Stimulated activated CD4-positive, alpha-beta T cell treated with anti-CD3 and anti-CD28 coated beads, Interleukin-12 subunit alpha, Interleukin-12 subunit beta, amount 100 ng/mL, for 48 hours (primary cell): ENCODE data around the gene UBE2C.
"Not testable (repeated sequence)": the region's sequence is repeated elsewhere in the genome, so short reads cannot be mapped to it uniquely, and the experiment has no call there.

Experiments used
- DNase-seq, 3 donors: peaks; one replicate each; pipeline ENCODE4 v3.0.0-alpha.2; 2020; ENCODE audit warnings: low read depth in 2 of 3, low spot score in 1 of 3

The UBE2C gene

GRCh38 chr20:45812157-45813005 lies at the start of gene UBE2C:
TSS of gene UBE2C (plus strand) at chr20:45812644. CDS start at chr20:45812696, 52 bp downstream.
- DNase-seq = peak; percentile 92 to 96 (median 94)

DNA sequence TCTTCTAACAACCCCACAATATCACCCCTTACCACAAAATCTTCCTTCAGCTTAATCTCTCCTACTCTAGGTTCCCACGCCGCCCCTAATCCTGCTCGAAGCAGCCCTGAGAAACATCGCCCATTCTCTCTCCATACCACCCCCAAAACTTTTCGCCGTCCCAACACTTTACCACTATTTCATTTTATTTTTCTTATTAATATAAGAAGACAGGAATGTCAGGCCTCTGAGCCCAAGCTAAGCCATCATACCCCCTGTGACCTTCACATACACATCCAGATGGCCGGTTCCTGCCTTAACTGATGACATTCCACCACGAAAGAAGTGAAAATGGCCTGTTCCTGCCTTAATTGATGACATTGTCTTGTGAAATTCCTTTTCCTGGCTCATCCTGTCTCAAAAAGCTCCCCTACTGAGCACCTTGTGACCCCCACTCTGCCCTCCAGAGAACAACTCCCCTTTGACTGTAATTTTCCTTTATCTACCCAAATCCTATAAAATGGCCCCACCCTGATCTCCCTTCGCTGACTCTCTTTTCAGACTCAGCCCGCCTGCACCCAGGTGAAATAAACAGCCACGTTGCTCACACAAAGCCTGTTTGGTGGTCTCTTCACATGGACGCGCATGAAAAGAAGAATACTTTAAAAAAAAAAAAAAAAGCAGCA lies 47.7 kb upstream of the UBE2C start:
- not testable (repeated sequence) for DNase-seq

- DNase-seq = no peak
Observed at GRCh38 chr20:45765307-45765875, 47.1 kb upstream of the UBE2C start.

DNA sequence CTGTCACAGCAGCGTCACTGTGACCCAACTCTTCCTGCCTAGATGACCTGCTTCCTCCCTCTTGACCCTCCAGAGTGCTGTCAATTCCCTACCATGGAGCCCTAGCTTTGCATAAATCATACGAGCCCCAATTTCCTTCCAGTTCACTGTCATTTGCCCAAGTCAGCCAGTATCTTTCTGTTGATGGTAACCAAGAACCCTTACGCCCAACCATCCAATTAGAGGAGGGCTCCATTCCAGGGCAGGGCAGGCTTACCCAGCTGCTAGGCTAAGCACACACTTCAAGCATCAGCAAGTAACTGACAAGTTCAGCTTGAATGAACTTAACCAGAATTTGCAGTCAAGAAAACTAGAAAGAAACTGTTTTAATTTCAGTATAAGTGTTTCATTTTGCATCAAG lies 46.5 kb upstream of the UBE2C start:
- no peak for DNase-seq

GRCh38 chr20:45768479-45768878 lies 44.0 kb upstream of the UBE2C start:
- DNase-seq = no peak

GRCh38 chr20:45771182-45771759 lies 41.2 kb upstream of the UBE2C start:
- peak; percentile 64 to 83 (median 66) for DNase-seq

DNA sequence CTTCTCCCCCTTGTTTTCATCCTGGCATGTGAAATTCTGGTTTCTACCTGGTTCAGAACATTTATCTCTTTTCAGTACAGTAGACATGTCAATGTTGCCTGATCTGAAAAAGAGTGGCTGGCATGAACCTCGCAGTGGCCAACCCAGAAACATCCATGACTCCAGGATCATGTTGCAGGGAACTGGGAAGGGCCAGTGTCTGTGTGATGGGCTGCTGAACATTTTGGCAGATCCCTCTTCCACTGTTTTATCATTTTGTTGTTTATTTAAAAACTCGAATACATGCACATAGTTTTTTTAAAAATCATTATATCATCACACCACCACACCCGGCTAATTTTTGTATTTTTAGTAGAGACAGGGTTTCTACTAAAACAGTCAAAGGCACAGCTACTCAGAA lies 39.8 kb upstream of the UBE2C start:
- DNase-seq = no peak

- DNase-seq = no peak
Observed at GRCh38 chr20:45774945-45775344, 37.5 kb upstream of the UBE2C start.

- DNase-seq = no peak
Observed at GRCh38 chr20:45775411-45775810, 37.0 kb upstream of the UBE2C start.

DNA sequence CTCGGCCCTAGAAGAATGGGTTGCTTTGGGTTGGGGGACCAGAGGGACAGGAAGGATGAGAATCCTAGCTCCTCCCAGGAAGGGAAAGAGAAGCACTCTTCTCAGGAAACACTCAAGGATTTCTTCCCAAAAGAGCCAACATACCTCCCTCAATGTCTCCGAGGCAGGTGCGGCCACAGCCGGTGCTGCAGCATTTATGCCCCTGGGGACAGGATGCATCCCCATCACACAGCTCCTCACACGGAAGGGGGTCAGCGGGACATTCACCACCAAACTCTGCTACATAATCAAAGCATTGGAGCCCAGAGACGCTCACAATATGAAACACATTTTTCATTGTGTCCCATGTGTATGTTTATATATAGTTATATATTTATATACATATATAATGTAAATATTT lies 35.5 kb upstream of the UBE2C start:
- no peak for DNase-seq

GRCh38 chr20:45779011-45779915 lies 33.2 kb upstream of the UBE2C start:
- no peak for DNase-seq

DNA sequence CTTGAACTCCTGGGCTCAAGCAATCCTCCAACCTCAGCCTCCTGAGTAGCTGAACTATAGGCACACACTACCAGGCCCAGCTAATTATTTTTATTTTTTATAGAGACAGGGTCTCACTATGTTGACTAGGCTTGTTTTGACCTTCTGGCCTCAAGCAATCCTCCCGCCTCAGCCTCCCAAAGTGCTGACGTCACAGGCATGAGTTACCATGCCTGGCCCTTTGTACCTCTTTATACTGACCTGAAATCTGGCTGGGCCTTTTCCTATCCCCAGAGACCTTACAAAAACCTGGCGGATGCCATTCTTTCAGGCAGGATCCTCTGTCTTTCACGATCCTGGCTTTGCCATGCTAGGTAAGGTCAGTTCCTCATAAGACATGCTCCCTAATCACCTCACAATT lies 32.3 kb upstream of the UBE2C start:
- DNase-seq = no peak

GRCh38 chr20:45781391-45781931 lies 31.0 kb upstream of the UBE2C start:
- DNase-seq = no peak

DNA sequence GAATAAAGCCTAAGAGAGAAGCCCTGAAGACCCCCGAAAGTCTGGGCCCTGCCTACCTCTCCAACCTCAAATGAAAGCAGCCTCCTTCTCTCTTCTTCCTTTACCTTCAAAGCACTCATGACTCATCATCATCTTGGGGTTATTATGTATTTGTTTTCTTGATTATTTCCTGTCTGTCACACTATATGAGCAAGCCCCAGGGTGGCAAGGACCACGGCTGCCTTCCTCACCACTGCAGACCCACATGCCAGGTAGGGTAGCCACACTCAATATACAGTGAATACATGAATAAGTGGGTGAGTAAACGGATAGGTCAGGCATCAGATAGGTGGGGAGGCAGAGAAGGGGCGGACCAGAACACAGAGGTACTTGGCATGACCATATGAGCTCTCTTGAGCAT lies 29.6 kb upstream of the UBE2C start:
- DNase-seq = no peak

GRCh38 chr20:45783656-45784294 lies 28.7 kb upstream of the UBE2C start:
- DNase-seq = no peak

- DNase-seq = no peak
Observed at GRCh38 chr20:45788351-45788750, 24.1 kb upstream of the UBE2C start.

DNA sequence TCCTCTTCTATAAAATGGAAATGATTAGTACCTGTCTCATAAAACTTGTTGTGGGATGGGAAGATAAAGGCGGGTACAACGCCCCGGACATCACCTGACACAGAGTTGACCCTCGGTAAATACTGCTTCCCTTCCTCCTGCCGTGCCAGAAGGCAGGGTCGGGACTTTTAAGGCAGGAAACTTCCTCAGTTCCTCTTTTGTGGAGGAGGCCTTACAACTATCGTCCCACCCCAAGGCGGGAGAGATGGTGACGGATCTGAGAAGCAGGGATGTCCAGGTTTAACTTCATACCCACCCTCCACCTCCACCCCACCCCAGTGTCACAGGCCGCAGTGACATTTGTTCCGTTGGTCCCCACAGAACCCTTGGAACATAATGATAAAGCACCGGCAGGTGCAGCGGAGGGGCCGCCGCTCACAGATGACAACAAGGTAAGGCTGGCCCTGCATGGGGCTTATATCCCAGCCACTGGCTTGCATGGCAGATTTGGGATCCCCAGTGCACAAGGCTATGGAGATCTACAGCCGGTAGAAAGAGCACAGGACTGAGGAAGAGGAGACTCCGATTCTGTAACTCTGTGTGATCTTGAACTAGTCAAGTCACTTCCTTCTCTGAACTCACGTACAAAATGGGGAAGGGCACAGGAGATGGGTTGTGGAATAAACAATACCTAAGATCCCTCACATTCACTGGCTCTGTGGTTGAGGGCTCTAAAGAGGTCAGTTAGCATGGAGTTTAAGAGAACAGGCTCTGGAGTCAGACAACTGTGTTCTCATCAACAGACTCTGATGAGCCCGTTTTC lies 19.9 kb upstream of the UBE2C start:
- DNase-seq = no peak

DNA sequence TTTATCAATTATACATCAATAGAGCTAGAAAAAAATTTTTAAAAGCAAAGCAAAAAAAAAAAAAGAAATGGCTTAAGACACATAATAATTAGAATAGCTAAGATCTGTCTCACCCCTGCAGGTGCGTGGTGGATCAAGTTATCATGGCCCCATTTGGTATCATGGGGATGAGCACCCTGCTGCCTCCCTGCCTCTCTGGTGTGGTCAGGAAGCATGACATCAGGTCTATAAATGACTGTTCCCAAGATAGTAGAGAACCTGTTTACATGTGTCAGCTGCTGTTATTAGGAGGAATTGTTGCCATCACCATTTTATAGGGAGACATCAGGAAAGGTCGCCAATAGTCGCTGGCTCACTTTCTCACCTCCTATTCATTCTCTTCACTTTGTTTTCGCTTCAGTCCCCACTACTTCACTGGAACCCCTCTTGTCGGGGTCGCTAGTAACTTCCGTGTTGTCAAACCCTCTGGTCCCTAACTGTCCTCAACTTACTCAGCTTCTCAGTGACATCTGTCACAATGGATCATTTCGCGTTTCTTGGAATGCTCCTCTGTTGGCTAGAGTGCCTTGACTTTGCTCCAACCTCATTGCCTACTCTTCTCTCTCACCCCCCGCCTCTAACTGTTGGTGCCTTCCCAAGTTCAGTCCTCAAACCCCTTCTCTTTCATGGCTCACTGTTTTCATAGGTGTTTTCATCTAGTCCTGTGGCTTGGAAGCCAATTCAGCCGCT lies 15.9 kb upstream of the UBE2C start:
- no peak for DNase-seq

- DNase-seq = not testable (repeated sequence)
Observed at GRCh38 chr20:45797510-45797909, 14.9 kb upstream of the UBE2C start.
